HepG2 (cell line): ENCODE measurements around the gene SPATA21. TPM values are rescaled to one million over a fixed set of nuclear protein-coding genes. Genes with fewer than 3 reads are reported as not detected.
"Not testable (repeated sequence)": the region's sequence is repeated elsewhere in the genome, so short reads cannot be mapped to it uniquely, and the experiment has no call there.

Source experiments
- ATAC-seq: fragments of 200-7000 bp; cut with Tn5 transposase; 3 replicates; pipeline ENCODE4 v1.9.1; 2020; ENCODE audit warnings: mild to moderate bottlenecking, moderate library complexity
- BruUV-seq: library from RNA; stranded (reverse); fragments of 400-500 nt; replicated peaks from 2 replicates; lab custom pipeline; 2021; lab: Mats Ljungman, UMichigan
- CTCF ChIA-PET: fragments of 300-600 bp; formaldehyde crosslinking; extraction: SDS; loops from one replicate; lab custom pipeline; 2021; ENCODE audit warnings: low total read pairs, inconsistent platforms, low intra/inter-chr PET ratio; lab: Yijun Ruan, JAX
- POLR2A ChIA-PET: fragments of 350-600 bp; sonication (Branson Sonifier 250); formaldehyde crosslinking; loops from one replicate; lab custom pipeline; 2020; ENCODE audit warnings: antibody characterized with exemption, inconsistent platforms; lab: Yijun Ruan, JAX
- DNase-seq: peaks from one replicate; pipeline ENCODE4 v3.0.0-alpha.2; 2015; ENCODE audit warnings: low spot score
- FAIRE-seq: peaks from 3 replicates; lab custom pipeline; 2011; peaks lifted over from hg19 to GRCh38; lab: Jason Lieb, UNC
- H2AFZ ChIP-seq: one replicate; pipeline ENCODE4 v1.6.1; 2011; ENCODE audit warnings: low read length, inconsistent platforms
- H3K27ac ChIP-seq: fragments of 300-600 bp; 3 replicates; pipeline ENCODE4 v1.8.0; 2011; ENCODE audit warnings: mixed run types, mild to moderate bottlenecking, mixed read lengths, low read length, inconsistent platforms; ENCODE audit not compliant: insufficient read depth; ENCODE audit errors: extremely low read length
- H3K27me3 ChIP-seq, 2 experiments: fragments of 200-600 bp in 1 of 2; 2 replicates in 1 of 2; 3 replicates in 1 of 2; pipeline versions ENCODE4 v1.6.0 to v1.8.0; 2011; ENCODE audit warnings: low read length in 2 of 2, mild to moderate bottlenecking in 2 of 2, moderate library complexity in 2 of 2, inconsistent platforms in 1 of 2; ENCODE audit not compliant: insufficient read depth in 2 of 2, control insufficient read depth in 1 of 2
- H3K36me3 ChIP-seq, 2 experiments: fragments of 200-600 bp in 1 of 2; replicated peaks in 1 of 2; 2 replicates in 1 of 2; 3 replicates in 1 of 2; pipeline versions ENCODE4 v1.5.1 to v1.8.0; 2011; ENCODE audit warnings: low read length in 2 of 2, inconsistent platforms in 1 of 2; ENCODE audit not compliant: insufficient read depth in 2 of 2, control insufficient read depth in 1 of 2
- H3K4me1 ChIP-seq: 2 replicates; pipeline ENCODE4 v1.5.1; 2012; ENCODE audit warnings: low read length, inconsistent platforms; ENCODE audit not compliant: insufficient read depth
- H3K4me2 ChIP-seq: 2 replicates; pipeline ENCODE4 v1.6.0; 2011; ENCODE audit warnings: low read depth, low read length, inconsistent platforms
- H3K4me3 ChIP-seq, 3 experiments: fragments of 200-600 bp in 1 of 3; sonication (generic), shearing (Covaris generic) in 1 of 3; replicated peaks in 1 of 3; 2 replicates each; pipeline ENCODE4 v1.5.1; 2011 to 2016; ENCODE audit warnings: low read length in 3 of 3, inconsistent platforms in 2 of 3, low read depth in 2 of 3, mild to moderate bottlenecking in 2 of 3, control low read depth in 1 of 3, mixed read lengths in 1 of 3; ENCODE audit not compliant: insufficient read depth in 1 of 3
- H3K79me2 ChIP-seq: one replicate; pipeline ENCODE4 v1.6.1; 2011; ENCODE audit warnings: low read length, inconsistent platforms; ENCODE audit not compliant: insufficient read depth
- H3K9ac ChIP-seq: 2 replicates; pipeline ENCODE4 v1.6.0; 2011; ENCODE audit warnings: mild to moderate bottlenecking, low read depth, low read length, inconsistent platforms; ENCODE audit not compliant: insufficient read depth
- H3K9me3 ChIP-seq: 2 replicates; pipeline ENCODE4 v1.5.1; 2012; ENCODE audit warnings: mild to moderate bottlenecking, low read length
- H4K20me1 ChIP-seq: 2 replicates; pipeline ENCODE4 v1.6.0; 2011; ENCODE audit warnings: inconsistent platforms, mild to moderate bottlenecking, low read length, moderate library complexity; ENCODE audit not compliant: insufficient read depth
- ADNP ChIP-seq: sonication (generic); formaldehyde crosslinking; IDR thresholded peaks from 2 replicates; pipeline ENCODE4 v1.4.0; 2020; ENCODE audit warnings: missing genetic modification reagents
- CEBPG ChIP-seq: IDR thresholded peaks from 2 replicates; pipeline ENCODE4 v1.6.1; 2016
- FOXA3 ChIP-seq: IDR thresholded peaks from 2 replicates; pipeline ENCODE4 v1.6.1; 2016; ENCODE audit warnings: missing genetic modification reagents, missing compliant biosample characterization
- HNF4A ChIP-seq: sonication (generic); formaldehyde crosslinking; IDR thresholded peaks from 2 replicates; pipeline ENCODE4 v1.4.0; 2020; ENCODE audit warnings: missing genetic modification reagents
- HOXA3 ChIP-seq: sonication (generic); formaldehyde crosslinking; IDR thresholded peaks from 2 replicates; pipeline ENCODE4 v1.5.0; 2020; ENCODE audit warnings: missing genetic modification reagents
- MNT ChIP-seq: fragments of 450-650 bp; IDR thresholded peaks from 2 replicates; pipeline ENCODE4 v1.6.1; 2016
- ZMYM3 ChIP-seq: sonication (generic); formaldehyde crosslinking; IDR thresholded peaks from 2 replicates; pipeline ENCODE4 v1.5.1; 2020; ENCODE audit warnings: mild to moderate bottlenecking, missing genetic modification reagents
- ZNF121 ChIP-seq: sonication (generic); formaldehyde crosslinking; IDR thresholded peaks from 2 replicates; pipeline ENCODE4 v1.5.0; 2020; ENCODE audit warnings: mild to moderate bottlenecking, missing genetic modification reagents
- ZNF362 ChIP-seq: sonication (generic); formaldehyde crosslinking; IDR thresholded peaks from 2 replicates; pipeline ENCODE4 v1.4.0; 2020; ENCODE audit warnings: missing genetic modification reagents, mild to moderate bottlenecking, borderline replicate concordance
- ZNF460 ChIP-seq: sonication (generic); formaldehyde crosslinking; IDR thresholded peaks from 2 replicates; pipeline ENCODE4 v1.5.1; 2020; ENCODE audit warnings: missing genetic modification reagents, mild to moderate bottlenecking, borderline replicate concordance
- ZNF770 ChIP-seq: sonication (generic); formaldehyde crosslinking; IDR thresholded peaks from 2 replicates; pipeline ENCODE4 v1.5.0; 2020; ENCODE audit warnings: mild to moderate bottlenecking, missing genetic modification reagents
- WGBS: methylation state at CpG from one replicate; pipeline ENCODE4 v1.1.6; 2017; ENCODE audit warnings: low lambda C conversion rate; 5-methylcytosine and 5-hydroxymethylcytosine counted together
- in situ Hi-C: cut with HindIII; loops from 2 replicates; pipeline ENCODE4 v1.10.0; 2017; ENCODE audit warnings: low pct_unique_long_range_greater_than_20kb; ENCODE audit not compliant: extremely low pct_ligation_motif_present
- intact Hi-C: fragments of 100-400 bp; cut with micrococcal nuclease; formaldehyde crosslinking; loops from one replicate; pipeline ENCODE4 v1.10.0; 2022; ENCODE audit not compliant: unreplicated experiment
- polyA plus RNA-seq, 8 experiments: library from polyadenylated mRNA; depleted of rRNA in 3 of 8; stranded (reverse) in 7 of 8; unstranded in 1 of 8; fragments of >200 nt; fragmentation: Illumina TruSeq in 4 of 8; extraction: Trizol in 4 of 8; gene quantifications; 2 replicates each; pipeline versions ENCODE4 v1.2.1 to v1.2.3, GENCODE V29; 2011 to 2016; ENCODE audit warnings: low read depth in 4 of 8, missing spikeins in 1 of 8, mixed read lengths in 1 of 8; ENCODE audit not compliant: insufficient read depth in 1 of 8
- total RNA-seq, 5 experiments: library from RNA; depleted of rRNA; stranded (reverse); fragments of >200 nt; fragmentation: Illumina TruSeq; extraction: Trizol; gene quantifications; 2 replicates each; pipeline ENCODE4 v1.2.3, GENCODE V29; 2016; ENCODE audit warnings: low read depth in 1 of 5
- TF ChIP-seq, protein P1 (sequence below): sonication (generic); formaldehyde crosslinking; IDR thresholded peaks from 2 replicates; pipeline ENCODE4 v1.4.0; 2020; ENCODE audit warnings: missing genetic modification reagents
- TF ChIP-seq, protein P2 (sequence below): sonication (generic); formaldehyde crosslinking; conservative IDR thresholded peaks from 2 replicates; pipeline ENCODE4 v1.4.0; 2020; ENCODE audit warnings: mild to moderate bottlenecking, missing genetic modification reagents, moderate library complexity

The SPATA21 gene
- total and polyA plus RNA-seq, 2 of the 13 experiments (the other 11 are each of a cell fraction or from before 2014, with no cell fraction given): 0.80 to 1.4 TPM

GRCh38 chr1:16365146-16365498 lies 72.1 kb downstream of the SPATA21 start:
- H2AFZ ChIP-seq, H3K36me3 ChIP-seq, H3K27me3 ChIP-seq, ATAC-seq, BruUV-seq, in situ Hi-C loops, DNase-seq, FAIRE-seq, intact Hi-C loops, H3K27ac ChIP-seq, H3K9me3 ChIP-seq, CTCF ChIA-PET, H3K9ac ChIP-seq: not testable (repeated sequence)
- peaks cover 29% of the 10 kb centered on the region for H3K79me2 ChIP-seq
- H3K4me2 ChIP-seq: 0 out of 2 replicates have a peak overlapping the region, but pooled peaks have one; percentile 3
- TF ChIP-seq ZNF770 (CRISPR knock-in tag) (peak; percentile 16; the same call in 1 of the 2 replicates), ZMYM3 (CRISPR knock-in tag) (peak; percentile 51; the same call in 1 of the 2 replicates), ZNF362 (CRISPR knock-in tag) (peak; percentile 84; the same call in 1 of the 2 replicates), HNF4A (CRISPR knock-in tag) (0 out of 2 replicates have a peak, but pooled peaks have one; percentile 6), HOXA3 (CRISPR knock-in tag) (peak; percentile 30; the same call in 1 of the 2 replicates), ZNF460 (CRISPR knock-in tag) (peak; percentile 86), ADNP (CRISPR knock-in tag) (0 out of 2 replicates have a peak, but pooled peaks have one; percentile 19), ZNF121 (CRISPR knock-in tag) (peak; percentile 93), FOXA3 (CRISPR knock-in tag) (0 out of 2 replicates have a peak, but pooled peaks have one; percentile 11), MNT (peak; percentile 22; the same call in 1 of the 2 replicates), CEBPG (CRISPR knock-in tag) (peak; percentile 71)
- TF ChIP-seq, protein P1, sequence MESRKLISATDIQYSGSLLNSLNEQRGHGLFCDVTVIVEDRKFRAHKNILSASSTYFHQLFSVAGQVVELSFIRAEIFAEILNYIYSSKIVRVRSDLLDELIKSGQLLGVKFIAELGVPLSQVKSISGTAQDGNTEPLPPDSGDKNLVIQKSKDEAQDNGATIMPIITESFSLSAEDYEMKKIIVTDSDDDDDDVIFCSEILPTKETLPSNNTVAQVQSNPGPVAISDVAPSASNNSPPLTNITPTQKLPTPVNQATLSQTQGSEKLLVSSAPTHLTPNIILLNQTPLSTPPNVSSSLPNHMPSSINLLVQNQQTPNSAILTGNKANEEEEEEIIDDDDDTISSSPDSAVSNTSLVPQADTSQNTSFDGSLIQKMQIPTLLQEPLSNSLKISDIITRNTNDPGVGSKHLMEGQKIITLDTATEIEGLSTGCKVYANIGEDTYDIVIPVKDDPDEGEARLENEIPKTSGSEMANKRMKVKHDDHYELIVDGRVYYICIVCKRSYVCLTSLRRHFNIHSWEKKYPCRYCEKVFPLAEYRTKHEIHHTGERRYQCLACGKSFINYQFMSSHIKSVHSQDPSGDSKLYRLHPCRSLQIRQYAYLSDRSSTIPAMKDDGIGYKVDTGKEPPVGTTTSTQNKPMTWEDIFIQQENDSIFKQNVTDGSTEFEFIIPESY (CRISPR knock-in tag): peak; percentile 13; the same call in 1 of the 2 replicates
- TF ChIP-seq, protein P2, sequence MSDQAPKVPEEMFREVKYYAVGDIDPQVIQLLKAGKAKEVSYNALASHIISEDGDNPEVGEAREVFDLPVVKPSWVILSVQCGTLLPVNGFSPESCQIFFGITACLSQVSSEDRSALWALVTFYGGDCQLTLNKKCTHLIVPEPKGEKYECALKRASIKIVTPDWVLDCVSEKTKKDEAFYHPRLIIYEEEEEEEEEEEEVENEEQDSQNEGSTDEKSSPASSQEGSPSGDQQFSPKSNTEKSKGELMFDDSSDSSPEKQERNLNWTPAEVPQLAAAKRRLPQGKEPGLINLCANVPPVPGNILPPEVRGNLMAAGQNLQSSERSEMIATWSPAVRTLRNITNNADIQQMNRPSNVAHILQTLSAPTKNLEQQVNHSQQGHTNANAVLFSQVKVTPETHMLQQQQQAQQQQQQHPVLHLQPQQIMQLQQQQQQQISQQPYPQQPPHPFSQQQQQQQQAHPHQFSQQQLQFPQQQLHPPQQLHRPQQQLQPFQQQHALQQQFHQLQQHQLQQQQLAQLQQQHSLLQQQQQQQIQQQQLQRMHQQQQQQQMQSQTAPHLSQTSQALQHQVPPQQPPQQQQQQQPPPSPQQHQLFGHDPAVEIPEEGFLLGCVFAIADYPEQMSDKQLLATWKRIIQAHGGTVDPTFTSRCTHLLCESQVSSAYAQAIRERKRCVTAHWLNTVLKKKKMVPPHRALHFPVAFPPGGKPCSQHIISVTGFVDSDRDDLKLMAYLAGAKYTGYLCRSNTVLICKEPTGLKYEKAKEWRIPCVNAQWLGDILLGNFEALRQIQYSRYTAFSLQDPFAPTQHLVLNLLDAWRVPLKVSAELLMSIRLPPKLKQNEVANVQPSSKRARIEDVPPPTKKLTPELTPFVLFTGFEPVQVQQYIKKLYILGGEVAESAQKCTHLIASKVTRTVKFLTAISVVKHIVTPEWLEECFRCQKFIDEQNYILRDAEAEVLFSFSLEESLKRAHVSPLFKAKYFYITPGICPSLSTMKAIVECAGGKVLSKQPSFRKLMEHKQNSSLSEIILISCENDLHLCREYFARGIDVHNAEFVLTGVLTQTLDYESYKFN (CRISPR knock-in tag): 0 out of 2 replicates have a peak, but pooled peaks have one; percentile 9
- peaks cover 24% of the 10 kb centered on the region for H4K20me1 ChIP-seq
- peaks cover 62% of the 10 kb centered on the region for H3K4me1 ChIP-seq
- H3K4me3 ChIP-seq: peak overlapping the region in 1 of 3 experiments; percentile 28; a peak in 1 of 6 replicates
- 59% methylated on average over 3 of the region's 3 CpGs for WGBS
- POLR2A ChIA-PET: interaction anchor here (3.2 kb wide), 1 partner anchor 13 kb away, joined by 22 read pairs; the partner anchor contains the start of gene FBXO42
